Progenitor cell of endocrine pancreas (in vitro differentiated cells): ENCODE data around the gene GNB5. TPM values are rescaled to one million over a fixed set of nuclear protein-coding genes. Genes with fewer than 3 reads are reported as not detected.
"Not testable (repeated sequence)": the region's sequence is repeated elsewhere in the genome, so short reads cannot be mapped to it uniquely, and the experiment has no call there.

ENCODE experiments used
- DNase-seq: peaks from one replicate; pipeline ENCODE4 v3.0.0; 2021; ENCODE audit warnings: low spot score; ENCODE audit not compliant: unreplicated experiment
- H3K27ac Mint-ChIP-seq: 2 replicates; pipeline ENCODE4 v1.8.0; 2021; ENCODE audit warnings: mild to moderate bottlenecking, moderate library complexity, mixed read lengths
- H3K27me3 Mint-ChIP-seq: 2 replicates; pipeline ENCODE4 v1.8.0; 2021; ENCODE audit warnings: mixed read lengths
- H3K36me3 Mint-ChIP-seq: 2 replicates; pipeline ENCODE4 v1.8.0; 2022; ENCODE audit warnings: mixed read lengths; ENCODE audit not compliant: insufficient read depth
- H3K4me1 Mint-ChIP-seq: 2 replicates; pipeline ENCODE4 v1.8.0; 2021; ENCODE audit warnings: low read depth, mixed read lengths
- H3K4me3 Mint-ChIP-seq: 2 replicates; pipeline ENCODE4 v1.8.0; 2021; ENCODE audit warnings: low read depth, mild to moderate bottlenecking, moderate library complexity, mixed read lengths
- H3K9me3 Mint-ChIP-seq: 2 replicates; pipeline ENCODE4 v1.8.0; 2021; ENCODE audit warnings: low read depth, mixed read lengths
- CTCF ChIP-seq: fragments of 200-600 bp; sonication (generic); IDR thresholded peaks from one replicate; pipeline ENCODE4 v1.5.0; 2021; ENCODE audit warnings: antibody characterized with exemption, mild to moderate bottlenecking; ENCODE audit not compliant: unreplicated experiment
- total RNA-seq: library from RNA; stranded (reverse); gene quantifications from 2 replicates; pipeline ENCODE4 v1.2.1, GENCODE V29; 2021

The GNB5 gene
- total RNA-seq, 1 donor from 2014 or later: 56.0 TPM

GRCh38 chr15:52099651-52100272, 91.4 kb downstream of the GNB5 start:
- Mint-ChIP-seq H3K36me3 (no peaks in the 10 kb centered on the region), H3K27ac (no peak overlapping the region), H3K27me3 (peaks cover 4% of the 10 kb centered on the region), H3K9me3 (peaks cover 3% of the 10 kb centered on the region), H3K4me3 (no peak overlapping the region), H3K4me1 (no peaks in the 10 kb centered on the region)
- TF ChIP-seq CTCF: no peak
- no peak for DNase-seq

- no peaks in the 10 kb centered on the region for H3K4me1 Mint-ChIP-seq
- no peak for DNase-seq
- no peaks in the 10 kb centered on the region for H3K36me3 Mint-ChIP-seq
- H3K27me3 Mint-ChIP-seq: peaks cover 3% of the 10 kb centered on the region
- no peak overlapping the region for H3K4me3 Mint-ChIP-seq
- H3K27ac Mint-ChIP-seq: no peak overlapping the region
- TF ChIP-seq CTCF: no peak
- H3K9me3 Mint-ChIP-seq: peaks cover 3% of the 10 kb centered on the region
These were observed 92.9 kb downstream of the GNB5 start for GRCh38 chr15:52098323-52098722.

- Mint-ChIP-seq H3K9me3 (peaks cover 3% of the 10 kb centered on the region), H3K4me1 (no peaks in the 10 kb centered on the region), H3K27me3 (no peaks in the 10 kb centered on the region), H3K36me3 (no peaks in the 10 kb centered on the region), H3K27ac (no peak overlapping the region), H3K4me3 (no peak overlapping the region)
- no peak for DNase-seq
- no peak for TF ChIP-seq CTCF
These were observed 94.0 kb downstream of the GNB5 start for GRCh38 chr15:52097180-52097579.

GRCh38 chr15:52096536-52096935, 94.7 kb downstream of the GNB5 start:
- DNase-seq, H3K4me1 Mint-ChIP-seq, H3K27ac Mint-ChIP-seq, H3K9me3 Mint-ChIP-seq, H3K27me3 Mint-ChIP-seq, H3K4me3 Mint-ChIP-seq, H3K36me3 Mint-ChIP-seq: not testable (repeated sequence)

GRCh38 chr15:52095597-52096262, 95.5 kb downstream of the GNB5 start:
- no peak for TF ChIP-seq CTCF
- Mint-ChIP-seq H3K27ac (no peak overlapping the region), H3K4me3 (no peak overlapping the region), H3K27me3 (no peaks in the 10 kb centered on the region), H3K4me1 (no peaks in the 10 kb centered on the region), H3K36me3 (no peaks in the 10 kb centered on the region), H3K9me3 (peaks cover 3% of the 10 kb centered on the region)
- DNase-seq: no peak
